Nephron progenitor cell (in vitro differentiated cells): ENCODE measurements around the gene TEX53.

Experiments used
- DNase-seq: peaks from one replicate; pipeline ENCODE4 v3.0.0; 2021
- H3K27ac Mint-ChIP-seq: 2 replicates; pipeline ENCODE4 v1.8.0; 2021; ENCODE audit warnings: mild to moderate bottlenecking, moderate library complexity, mixed read lengths
- H3K27me3 Mint-ChIP-seq: 2 replicates; pipeline ENCODE4 v1.8.0; 2021; ENCODE audit warnings: mild to moderate bottlenecking, low read depth, mixed read lengths; ENCODE audit not compliant: poor library complexity
- H3K36me3 Mint-ChIP-seq: 2 replicates; pipeline ENCODE4 v1.8.0; 2021; ENCODE audit warnings: low read depth, mixed read lengths
- H3K4me1 Mint-ChIP-seq: 2 replicates; pipeline ENCODE4 v1.8.0; 2021; ENCODE audit warnings: mixed read lengths
- H3K4me3 Mint-ChIP-seq: 2 replicates; pipeline ENCODE4 v1.8.0; 2021; ENCODE audit warnings: mild to moderate bottlenecking, moderate library complexity, mixed read lengths
- H3K9me3 Mint-ChIP-seq: 2 replicates; pipeline ENCODE4 v1.8.0; 2021; ENCODE audit warnings: mild to moderate bottlenecking, moderate library complexity, mixed read lengths
- CTCF ChIP-seq: fragments of 200-600 bp; sonication (generic); IDR thresholded peaks from 2 replicates; pipeline ENCODE4 v1.5.0; 2021; ENCODE audit warnings: antibody characterized with exemption

Gene TEX53

GRCh38 chr9:114606597-114607207, 50.9 kb downstream of the TEX53 start:
- peaks cover 48% of the 10 kb centered on the region for H3K4me1 Mint-ChIP-seq
- H3K36me3 Mint-ChIP-seq, result peaks cover 13% of the 10 kb centered on the region
- no peak for DNase-seq
- H3K27ac Mint-ChIP-seq, result no peak overlapping the region
- TF ChIP-seq CTCF, result no peak
- H3K27me3 Mint-ChIP-seq, result peaks cover 15% of the 10 kb centered on the region
- H3K4me3 Mint-ChIP-seq, result no peak overlapping the region
- peaks cover 5% of the 10 kb centered on the region for H3K9me3 Mint-ChIP-seq
